Transverse colon (tissue), 4 donors: ENCODE measurements around the gene YRDC.

Source experiments
- EP300 ChIP-seq: sonication (generic); formaldehyde crosslinking; IDR thresholded peaks from one replicate; pipeline ENCODE4 v1.6.1; 2017; ENCODE audit warnings: antibody characterized with exemption, low read depth
- POLR2A ChIP-seq: fragments of 450-650 bp; IDR thresholded peaks from one replicate; pipeline ENCODE4 v1.6.1; 2016; ENCODE audit warnings: antibody characterized with exemption, mild to moderate bottlenecking, moderate library complexity
- POLR2AphosphoS5 ChIP-seq, 3 donors: sonication (generic); formaldehyde crosslinking; IDR thresholded peaks; one replicate each; pipeline ENCODE4 v1.6.1; 2016; ENCODE audit warnings: antibody characterized with exemption in 3 of 3
- TF ChIP-seq, protein P1 (sequence below), 5 experiments: fragments of 200-600 bp in 3 of 5; fragments of 450-650 bp in 2 of 5; sonication (generic) in 3 of 5; IDR thresholded peaks; 1 replicate in 2 of 5; 2 replicates in 3 of 5; pipeline ENCODE4 v1.5.1; 2016 to 2017; ENCODE audit warnings: antibody characterized with exemption in 5 of 5, inconsistent platforms in 3 of 5, mild to moderate bottlenecking in 2 of 5, moderate library complexity in 1 of 5

- TF ChIP-seq, protein P1, sequence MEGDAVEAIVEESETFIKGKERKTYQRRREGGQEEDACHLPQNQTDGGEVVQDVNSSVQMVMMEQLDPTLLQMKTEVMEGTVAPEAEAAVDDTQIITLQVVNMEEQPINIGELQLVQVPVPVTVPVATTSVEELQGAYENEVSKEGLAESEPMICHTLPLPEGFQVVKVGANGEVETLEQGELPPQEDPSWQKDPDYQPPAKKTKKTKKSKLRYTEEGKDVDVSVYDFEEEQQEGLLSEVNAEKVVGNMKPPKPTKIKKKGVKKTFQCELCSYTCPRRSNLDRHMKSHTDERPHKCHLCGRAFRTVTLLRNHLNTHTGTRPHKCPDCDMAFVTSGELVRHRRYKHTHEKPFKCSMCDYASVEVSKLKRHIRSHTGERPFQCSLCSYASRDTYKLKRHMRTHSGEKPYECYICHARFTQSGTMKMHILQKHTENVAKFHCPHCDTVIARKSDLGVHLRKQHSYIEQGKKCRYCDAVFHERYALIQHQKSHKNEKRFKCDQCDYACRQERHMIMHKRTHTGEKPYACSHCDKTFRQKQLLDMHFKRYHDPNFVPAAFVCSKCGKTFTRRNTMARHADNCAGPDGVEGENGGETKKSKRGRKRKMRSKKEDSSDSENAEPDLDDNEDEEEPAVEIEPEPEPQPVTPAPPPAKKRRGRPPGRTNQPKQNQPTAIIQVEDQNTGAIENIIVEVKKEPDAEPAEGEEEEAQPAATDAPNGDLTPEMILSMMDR (IDR thresholded peaks at IDR 0.05) = no peak
- TF ChIP-seq EP300 = no peak
- TF ChIP-seq POLR2AphosphoS5 (IDR thresholded peaks at IDR 0.05) = no peak
- TF ChIP-seq POLR2A = no peak
These were observed 43.8 kb upstream of the YRDC start for GRCh38 chr1:37851782-37852210.
